ENCODE results near the gene MOB1B. TPM values are rescaled to one million over a fixed set of nuclear protein-coding genes. Genes with fewer than 3 reads are reported as not detected.

MOB1B gene
- total and polyA plus RNA-seq, 2 experiments from 2014 or later: 7.9 to 30.2 TPM

DNA sequence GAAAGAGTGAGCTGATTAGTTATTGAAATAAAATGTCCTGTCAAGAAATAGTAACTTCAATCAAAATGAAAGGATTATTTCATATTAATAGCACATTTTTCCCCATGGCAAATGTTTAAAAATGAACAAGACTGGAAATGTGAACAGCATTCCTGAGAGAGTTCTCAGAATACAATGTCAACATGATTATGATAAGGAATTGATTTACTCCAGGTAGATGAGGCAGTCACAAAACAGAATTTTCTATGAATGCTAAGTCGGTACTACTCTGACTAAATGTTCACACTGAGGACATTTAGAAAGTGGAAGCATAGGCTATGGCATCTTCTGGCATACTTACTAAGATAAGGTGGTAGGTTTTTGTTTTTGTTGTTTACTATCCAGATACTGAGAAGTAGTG, 43.1 kb upstream of the MOB1B start:
- Mint-ChIP-seq H3K4me3 (no peak overlapping the region), H3K4me1 (peaks cover 19% of the 10 kb centered on the region), H3K9me3 (no peaks in the 10 kb centered on the region), H3K27me3 (ENCODE audit: insufficient read depth, low read depth, poor library complexity) (peaks cover 1% of the 10 kb centered on the region), H3K36me3 (ENCODE audit: low read depth) (no peaks in the 10 kb centered on the region), H3K27ac (no peak overlapping the region)
- H3K4me2 ChIP-seq: no peak overlapping the region
- H3K36me3 ChIP-seq (ENCODE audit: insufficient read depth): no peaks in the 10 kb centered on the region
- peaks cover 19% of the 10 kb centered on the region for H3K4me1 ChIP-seq (ENCODE audit: insufficient read depth)
- ATAC-seq (no peak), DNase-seq (ENCODE audit: low spot score) (no peak)
- no peak overlapping the region for H2AFZ ChIP-seq
- no peaks in the 10 kb centered on the region for H4K20me1 ChIP-seq (replicated peaks; ENCODE audit: insufficient read depth)
- H3K27me3 ChIP-seq (ENCODE audit: insufficient read depth): no peaks in the 10 kb centered on the region
- TF ChIP-seq POLR2AphosphoS5 (IDR thresholded peaks at IDR 0.05; ENCODE audit: low read depth): no peak
- TF ChIP-seq, protein P1, sequence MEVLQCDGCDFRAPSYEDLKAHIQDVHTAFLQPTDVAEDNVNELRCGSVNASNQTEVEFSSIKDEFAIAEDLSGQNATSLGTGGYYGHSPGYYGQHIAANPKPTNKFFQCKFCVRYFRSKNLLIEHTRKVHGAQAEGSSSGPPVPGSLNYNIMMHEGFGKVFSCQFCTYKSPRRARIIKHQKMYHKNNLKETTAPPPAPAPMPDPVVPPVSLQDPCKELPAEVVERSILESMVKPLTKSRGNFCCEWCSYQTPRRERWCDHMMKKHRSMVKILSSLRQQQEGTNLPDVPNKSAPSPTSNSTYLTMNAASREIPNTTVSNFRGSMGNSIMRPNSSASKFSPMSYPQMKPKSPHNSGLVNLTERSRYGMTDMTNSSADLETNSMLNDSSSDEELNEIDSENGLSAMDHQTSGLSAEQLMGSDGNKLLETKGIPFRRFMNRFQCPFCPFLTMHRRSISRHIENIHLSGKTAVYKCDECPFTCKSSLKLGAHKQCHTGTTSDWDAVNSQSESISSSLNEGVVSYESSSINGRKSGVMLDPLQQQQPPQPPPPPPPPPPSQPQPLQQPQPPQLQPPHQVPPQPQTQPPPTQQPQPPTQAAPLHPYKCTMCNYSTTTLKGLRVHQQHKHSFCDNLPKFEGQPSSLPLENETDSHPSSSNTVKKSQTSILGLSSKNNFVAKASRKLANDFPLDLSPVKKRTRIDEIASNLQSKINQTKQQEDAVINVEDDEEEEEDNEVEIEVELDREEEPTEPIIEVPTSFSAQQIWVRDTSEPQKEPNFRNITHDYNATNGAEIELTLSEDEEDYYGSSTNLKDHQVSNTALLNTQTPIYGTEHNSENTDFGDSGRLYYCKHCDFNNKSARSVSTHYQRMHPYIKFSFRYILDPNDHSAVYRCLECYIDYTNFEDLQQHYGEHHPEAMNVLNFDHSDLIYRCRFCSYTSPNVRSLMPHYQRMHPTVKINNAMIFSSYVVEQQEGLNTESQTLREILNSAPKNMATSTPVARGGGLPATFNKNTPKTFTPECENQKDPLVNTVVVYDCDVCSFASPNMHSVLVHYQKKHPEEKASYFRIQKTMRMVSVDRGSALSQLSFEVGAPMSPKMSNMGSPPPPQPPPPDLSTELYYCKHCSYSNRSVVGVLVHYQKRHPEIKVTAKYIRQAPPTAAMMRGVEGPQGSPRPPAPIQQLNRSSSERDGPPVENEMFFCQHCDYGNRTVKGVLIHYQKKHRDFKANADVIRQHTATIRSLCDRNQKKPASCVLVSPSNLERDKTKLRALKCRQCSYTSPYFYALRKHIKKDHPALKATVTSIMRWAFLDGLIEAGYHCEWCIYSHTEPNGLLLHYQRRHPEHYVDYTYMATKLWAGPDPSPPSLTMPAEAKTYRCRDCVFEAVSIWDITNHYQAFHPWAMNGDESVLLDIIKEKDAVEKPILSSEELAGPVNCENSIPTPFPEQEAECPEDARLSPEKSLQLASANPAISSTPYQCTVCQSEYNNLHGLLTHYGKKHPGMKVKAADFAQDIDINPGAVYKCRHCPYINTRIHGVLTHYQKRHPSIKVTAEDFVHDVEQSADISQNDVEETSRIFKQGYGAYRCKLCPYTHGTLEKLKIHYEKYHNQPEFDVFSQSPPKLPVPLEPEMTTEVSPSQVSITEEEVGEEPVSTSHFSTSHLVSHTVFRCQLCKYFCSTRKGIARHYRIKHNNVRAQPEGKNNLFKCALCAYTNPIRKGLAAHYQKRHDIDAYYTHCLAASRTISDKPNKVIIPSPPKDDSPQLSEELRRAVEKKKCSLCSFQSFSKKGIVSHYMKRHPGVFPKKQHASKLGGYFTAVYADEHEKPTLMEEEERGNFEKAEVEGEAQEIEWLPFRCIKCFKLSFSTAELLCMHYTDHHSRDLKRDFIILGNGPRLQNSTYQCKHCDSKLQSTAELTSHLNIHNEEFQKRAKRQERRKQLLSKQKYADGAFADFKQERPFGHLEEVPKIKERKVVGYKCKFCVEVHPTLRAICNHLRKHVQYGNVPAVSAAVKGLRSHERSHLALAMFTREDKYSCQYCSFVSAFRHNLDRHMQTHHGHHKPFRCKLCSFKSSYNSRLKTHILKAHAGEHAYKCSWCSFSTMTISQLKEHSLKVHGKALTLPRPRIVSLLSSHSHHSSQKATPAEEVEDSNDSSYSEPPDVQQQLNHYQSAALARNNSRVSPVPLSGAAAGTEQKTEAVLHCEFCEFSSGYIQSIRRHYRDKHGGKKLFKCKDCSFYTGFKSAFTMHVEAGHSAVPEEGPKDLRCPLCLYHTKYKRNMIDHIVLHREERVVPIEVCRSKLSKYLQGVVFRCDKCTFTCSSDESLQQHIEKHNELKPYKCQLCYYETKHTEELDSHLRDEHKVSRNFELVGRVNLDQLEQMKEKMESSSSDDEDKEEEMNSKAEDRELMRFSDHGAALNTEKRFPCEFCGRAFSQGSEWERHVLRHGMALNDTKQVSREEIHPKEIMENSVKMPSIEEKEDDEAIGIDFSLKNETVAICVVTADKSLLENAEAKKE (CRISPR knock-in tag; IDR thresholded peaks at IDR 0.05): no peak
- no peaks in the 10 kb centered on the region for H3K79me2 ChIP-seq (replicated peaks; ENCODE audit: insufficient read depth)
- H3K9me2 ChIP-seq (ENCODE audit: insufficient read depth): 0 out of 2 replicates have a peak, but pooled peaks cover 4% of the 10 kb centered on the region
- H3K4me3 ChIP-seq: no peak overlapping the region
- no peaks in the 10 kb centered on the region for H3F3A ChIP-seq (replicated peaks; ENCODE audit: low read depth)
- no peak overlapping the region for H3K27ac ChIP-seq (ENCODE audit: low read depth)

DNA sequence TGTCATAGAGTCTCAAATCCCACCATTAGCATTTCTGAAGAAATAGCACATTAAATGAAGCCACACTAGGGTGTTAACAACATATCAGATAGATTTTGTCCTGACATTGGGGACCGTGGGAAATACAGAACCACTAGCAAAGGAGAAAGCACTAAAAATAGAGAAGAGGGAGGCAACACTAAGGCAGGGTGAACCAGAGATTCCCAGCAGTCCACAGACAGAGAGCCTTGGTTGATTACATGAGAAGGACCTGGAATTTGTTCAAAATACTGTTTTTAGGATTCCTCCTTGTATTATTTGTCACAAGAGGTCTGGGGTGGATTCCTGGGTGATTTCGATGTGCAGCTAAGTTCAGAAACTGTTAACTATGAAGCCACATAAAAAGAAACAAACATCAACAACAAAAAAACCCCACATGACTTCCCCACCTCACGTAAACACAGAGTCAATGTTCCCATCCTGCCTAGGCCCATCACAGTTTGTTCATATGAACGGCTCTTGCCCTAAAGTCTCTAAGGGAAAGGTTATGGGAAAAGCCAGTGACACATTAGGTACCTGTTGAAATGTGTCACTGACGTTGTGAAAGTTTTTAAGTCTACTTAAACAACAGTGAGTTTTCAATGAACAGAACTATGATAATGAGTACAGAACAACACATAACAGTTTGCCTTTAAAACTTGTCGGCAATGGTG, 38.9 kb upstream of the MOB1B start:
- DNase-seq (ENCODE audit: low spot score) (no peak), ATAC-seq (no peak)
- Mint-ChIP-seq H3K27ac (no peak overlapping the region), H3K4me1 (peaks cover 17% of the 10 kb centered on the region), H3K4me3 (no peak overlapping the region), H3K36me3 (ENCODE audit: low read depth) (no peaks in the 10 kb centered on the region), H3K27me3 (ENCODE audit: insufficient read depth, low read depth, poor library complexity) (peaks cover 4% of the 10 kb centered on the region), H3K9me3 (no peaks in the 10 kb centered on the region)
- Histone ChIP-seq H2AFZ (peak overlapping the region; percentile 96), H4K20me1 (replicated peaks; ENCODE audit: insufficient read depth) (no peaks in the 10 kb centered on the region), H3K27ac (ENCODE audit: low read depth) (peak overlapping the region; percentile 75; the same call in 1 of the 2 replicates), H3K9me2 (ENCODE audit: insufficient read depth) (no peaks in the 10 kb centered on the region), H3K36me3 (ENCODE audit: insufficient read depth) (no peaks in the 10 kb centered on the region), H3K79me2 (replicated peaks; ENCODE audit: insufficient read depth) (no peaks in the 10 kb centered on the region), H3K4me2 (no peak overlapping the region), H3K4me1 (ENCODE audit: insufficient read depth) (peaks cover 30% of the 10 kb centered on the region), H3K27me3 (ENCODE audit: insufficient read depth) (no peaks in the 10 kb centered on the region), H3K4me3 (no peak overlapping the region), H3F3A (replicated peaks; ENCODE audit: low read depth) (no peaks in the 10 kb centered on the region)
- TF ChIP-seq NANOG (IDR thresholded peaks at IDR 0.05; ENCODE audit: borderline replicate concordance) (no peak), CREB1 (CRISPR knock-in tag; IDR thresholded peaks at IDR 0.05; ENCODE audit: low read depth) (no peak), STAT1 (IDR thresholded peaks at IDR 0.05; ENCODE audit: unreplicated experiment) (no peak), ZNF114 (CRISPR knock-in tag; IDR thresholded peaks at IDR 0.05) (no peak), JUNB (IDR thresholded peaks at IDR 0.05; ENCODE audit: unreplicated experiment) (no peak)
- TF ChIP-seq, protein P2, sequence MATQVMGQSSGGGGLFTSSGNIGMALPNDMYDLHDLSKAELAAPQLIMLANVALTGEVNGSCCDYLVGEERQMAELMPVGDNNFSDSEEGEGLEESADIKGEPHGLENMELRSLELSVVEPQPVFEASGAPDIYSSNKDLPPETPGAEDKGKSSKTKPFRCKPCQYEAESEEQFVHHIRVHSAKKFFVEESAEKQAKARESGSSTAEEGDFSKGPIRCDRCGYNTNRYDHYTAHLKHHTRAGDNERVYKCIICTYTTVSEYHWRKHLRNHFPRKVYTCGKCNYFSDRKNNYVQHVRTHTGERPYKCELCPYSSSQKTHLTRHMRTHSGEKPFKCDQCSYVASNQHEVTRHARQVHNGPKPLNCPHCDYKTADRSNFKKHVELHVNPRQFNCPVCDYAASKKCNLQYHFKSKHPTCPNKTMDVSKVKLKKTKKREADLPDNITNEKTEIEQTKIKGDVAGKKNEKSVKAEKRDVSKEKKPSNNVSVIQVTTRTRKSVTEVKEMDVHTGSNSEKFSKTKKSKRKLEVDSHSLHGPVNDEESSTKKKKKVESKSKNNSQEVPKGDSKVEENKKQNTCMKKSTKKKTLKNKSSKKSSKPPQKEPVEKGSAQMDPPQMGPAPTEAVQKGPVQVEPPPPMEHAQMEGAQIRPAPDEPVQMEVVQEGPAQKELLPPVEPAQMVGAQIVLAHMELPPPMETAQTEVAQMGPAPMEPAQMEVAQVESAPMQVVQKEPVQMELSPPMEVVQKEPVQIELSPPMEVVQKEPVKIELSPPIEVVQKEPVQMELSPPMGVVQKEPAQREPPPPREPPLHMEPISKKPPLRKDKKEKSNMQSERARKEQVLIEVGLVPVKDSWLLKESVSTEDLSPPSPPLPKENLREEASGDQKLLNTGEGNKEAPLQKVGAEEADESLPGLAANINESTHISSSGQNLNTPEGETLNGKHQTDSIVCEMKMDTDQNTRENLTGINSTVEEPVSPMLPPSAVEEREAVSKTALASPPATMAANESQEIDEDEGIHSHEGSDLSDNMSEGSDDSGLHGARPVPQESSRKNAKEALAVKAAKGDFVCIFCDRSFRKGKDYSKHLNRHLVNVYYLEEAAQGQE (IDR thresholded peaks at IDR 0.05; ENCODE audit: unreplicated experiment): no peak

All from GM23338 (cell line).